AG20443 (cell line): ENCODE results near the gene MAT2B.

Experiments used
- DNase-seq: peaks from one replicate; pipeline ENCODE4 v3.0.0; 2012; ENCODE audit warnings: low spot score, mixed read lengths

Gene MAT2B

DNA sequence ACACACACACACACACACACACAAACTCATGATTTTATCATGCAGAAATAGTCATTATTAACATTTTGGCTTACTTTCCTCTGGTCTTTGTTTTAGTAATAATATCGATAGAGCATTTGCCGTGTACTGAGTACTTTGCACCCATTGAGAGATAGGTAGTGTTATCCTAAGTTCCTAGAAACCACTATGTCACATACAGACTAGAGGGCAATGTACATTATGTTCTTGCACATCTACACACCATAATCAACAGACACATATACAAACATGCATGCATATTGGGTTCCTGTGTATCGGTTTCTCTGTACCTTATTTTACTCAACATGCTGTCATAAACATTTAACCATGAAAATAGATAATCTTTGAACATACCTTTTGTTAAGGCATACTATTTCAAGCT is 45.7 kb downstream of the MAT2B start:
- no peak for DNase-seq

DNA sequence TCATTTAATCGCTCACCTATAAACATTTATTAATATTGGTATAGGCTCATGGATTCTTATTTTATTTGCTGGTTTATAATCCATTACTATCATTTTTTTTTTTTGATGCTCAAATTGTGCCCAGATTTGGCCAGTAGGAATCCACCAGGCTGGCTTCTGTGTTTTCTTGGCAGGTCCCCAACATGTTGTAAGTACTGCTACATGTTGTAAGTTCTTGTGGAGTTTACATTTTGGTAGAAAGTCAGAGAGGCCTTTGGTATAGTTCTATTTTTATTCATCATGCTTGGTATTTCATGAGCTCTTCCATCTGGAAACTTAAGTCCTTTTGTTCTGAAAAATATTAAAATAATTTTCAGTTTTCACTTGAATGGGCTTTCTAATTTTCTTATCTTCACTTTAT is 47.1 kb downstream of the MAT2B start:
- DNase-seq: no peak

DNA sequence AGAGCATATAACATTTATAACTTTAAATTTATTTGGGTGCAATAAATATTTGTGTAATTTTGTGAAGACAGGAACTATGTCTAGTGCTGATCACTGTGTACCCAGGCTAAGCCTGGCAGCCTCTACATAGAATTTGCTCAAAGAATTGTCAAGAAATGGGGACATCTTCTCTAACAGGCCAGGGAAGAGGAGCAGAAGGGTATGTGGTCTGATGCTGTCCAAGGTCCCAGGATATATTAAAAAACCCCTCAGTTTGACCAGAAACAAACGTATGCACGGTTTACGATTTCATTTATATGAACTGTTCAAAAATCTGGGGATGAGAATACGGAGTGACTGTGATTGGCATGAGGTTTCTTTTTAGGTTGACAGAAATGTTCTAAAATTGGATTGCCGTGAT is 55.9 kb downstream of the MAT2B start:
- DNase-seq: no peak

DNA sequence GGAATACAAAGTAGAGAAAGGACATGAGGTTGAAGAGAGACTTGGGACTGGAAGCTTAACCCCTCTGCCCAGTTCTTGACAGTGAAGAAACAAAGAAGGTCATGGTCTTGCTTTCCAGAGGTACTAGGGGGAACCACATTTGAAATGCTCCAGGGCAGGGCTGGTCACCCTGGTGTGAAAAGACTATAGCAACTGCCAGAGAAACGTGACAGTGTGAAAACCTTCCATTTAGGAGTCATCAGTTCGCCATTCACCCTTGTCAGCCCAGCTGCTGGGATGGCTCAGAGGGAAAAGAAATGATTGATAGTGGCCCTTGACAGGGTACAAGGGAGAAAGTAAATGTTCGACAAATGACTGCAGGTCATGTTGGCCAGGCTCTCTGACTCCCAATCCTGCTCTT is 56.7 kb downstream of the MAT2B start:
- no peak for DNase-seq

DNA sequence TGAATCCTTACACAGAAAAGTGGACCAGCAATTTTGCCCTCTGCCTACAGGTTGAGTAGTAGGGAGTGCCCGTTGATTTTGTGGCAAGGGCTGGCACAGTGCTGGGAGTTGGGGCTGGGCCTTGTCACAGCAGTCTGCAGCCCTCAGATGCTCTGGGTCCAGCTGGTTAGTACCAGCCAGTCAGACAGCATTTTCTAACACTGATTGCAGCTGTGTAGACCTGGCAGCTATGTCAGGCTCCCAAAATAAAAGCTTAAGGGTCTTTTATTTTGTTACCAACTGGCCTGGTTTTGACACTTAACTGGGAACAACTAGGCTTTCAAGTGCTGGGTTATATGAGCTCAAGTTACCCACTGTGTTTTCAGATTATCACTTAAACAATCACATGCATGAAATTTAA is 57.7 kb downstream of the MAT2B start:
- DNase-seq: no peak

DNA sequence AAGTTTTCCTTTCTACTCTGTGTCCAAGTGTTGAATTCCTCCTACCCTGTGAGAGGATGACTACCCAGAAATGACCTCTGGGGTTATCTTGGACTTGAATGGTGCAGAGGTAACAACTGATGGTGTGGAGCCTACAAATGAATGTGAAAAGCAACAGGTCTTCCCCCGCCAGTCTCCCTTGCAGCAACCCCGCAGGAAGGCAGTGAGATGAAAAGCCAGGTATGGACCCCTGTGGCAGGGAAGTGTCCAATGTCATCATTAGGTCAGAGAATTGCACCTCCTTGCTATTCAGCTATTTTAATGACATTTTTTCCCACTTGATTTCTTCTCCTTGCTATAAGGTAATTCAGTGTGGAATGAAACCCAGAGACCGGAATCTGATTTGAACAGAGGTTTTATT is 58.5 kb downstream of the MAT2B start:
- DNase-seq: no peak

DNA sequence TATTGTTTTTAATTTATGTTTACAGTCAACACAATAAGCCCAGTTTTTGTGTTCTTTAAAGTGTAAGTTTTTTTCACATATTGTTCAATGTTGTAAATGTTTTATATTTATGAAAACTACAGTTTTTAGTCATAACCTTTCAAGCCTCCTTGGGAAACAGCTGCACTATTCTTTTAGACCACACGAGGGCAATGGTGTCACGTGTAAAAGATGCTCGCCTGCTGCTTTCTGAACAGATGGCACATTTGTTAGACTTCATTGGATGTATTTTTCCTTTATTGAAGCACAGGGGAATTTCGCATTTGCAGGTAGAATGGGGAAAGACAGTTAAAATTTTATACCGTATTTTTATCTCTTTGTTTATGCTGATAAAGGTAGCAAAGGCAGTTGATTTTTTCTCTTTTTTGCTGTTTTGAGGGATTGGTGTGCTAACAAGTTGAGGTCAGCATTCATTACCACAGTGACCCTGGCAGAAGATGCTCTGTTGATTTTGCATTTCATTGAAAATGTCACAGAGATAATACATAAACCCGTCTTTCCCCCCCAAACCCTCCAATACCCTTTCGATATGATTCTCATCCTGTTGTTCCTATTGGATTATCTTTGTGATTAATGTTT is 59.0 kb downstream of the MAT2B start:
- peak; percentile 66 for DNase-seq

DNA sequence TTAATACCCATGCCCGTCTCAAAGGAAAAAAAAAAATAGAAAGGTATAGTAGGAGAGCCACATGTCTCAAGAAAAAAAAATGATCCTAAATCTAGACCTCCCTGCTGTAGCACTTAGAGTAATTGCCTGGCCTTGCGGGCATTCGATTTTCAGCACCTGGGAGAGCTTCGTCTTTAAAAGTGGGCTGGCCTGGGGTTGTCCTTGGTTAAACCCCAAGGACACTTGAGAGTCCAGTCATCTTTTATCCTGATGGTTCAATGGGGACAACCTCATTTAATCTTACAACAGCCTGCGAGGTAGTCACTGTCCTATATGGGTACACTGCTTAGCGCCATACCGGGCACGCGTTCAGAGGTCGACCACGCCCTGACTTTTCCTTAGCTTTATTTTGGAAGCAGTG is 60.1 kb downstream of the MAT2B start:
- peak; percentile 15 for DNase-seq

DNA sequence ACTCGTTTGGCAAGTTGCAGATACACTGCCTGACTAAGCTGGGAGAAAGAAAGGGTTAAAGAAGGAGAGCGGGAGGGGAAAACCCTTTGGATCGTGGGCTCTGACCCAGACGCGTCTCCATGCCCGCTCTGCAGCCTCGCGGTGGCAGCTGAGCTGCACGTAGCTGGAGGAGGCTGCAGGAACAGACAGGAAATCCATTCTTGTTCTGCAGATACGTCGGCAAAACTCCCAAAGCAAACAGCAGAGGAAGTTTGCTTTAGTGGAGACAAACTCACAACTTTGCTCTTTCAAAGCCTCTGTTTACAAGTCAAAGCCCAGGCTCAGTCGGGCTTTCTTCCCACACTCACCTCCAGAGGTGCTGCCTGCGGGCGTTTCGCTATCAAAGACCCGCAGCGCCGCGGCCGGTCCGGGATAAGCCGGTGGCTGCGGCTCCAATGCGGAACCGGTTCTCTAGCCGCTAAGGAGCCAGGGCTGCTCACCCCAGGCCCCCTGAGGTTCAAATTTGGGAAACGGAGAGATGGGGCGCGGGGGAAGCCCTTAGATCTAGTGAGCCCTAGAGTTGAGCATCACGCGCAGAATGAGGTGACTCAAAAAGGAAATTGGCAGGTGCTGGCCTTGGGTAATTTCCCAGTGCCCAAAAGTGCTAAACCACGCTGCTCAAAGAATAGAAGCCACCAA is 60.7 kb downstream of the MAT2B start:
- peak; percentile 45 for DNase-seq

DNA sequence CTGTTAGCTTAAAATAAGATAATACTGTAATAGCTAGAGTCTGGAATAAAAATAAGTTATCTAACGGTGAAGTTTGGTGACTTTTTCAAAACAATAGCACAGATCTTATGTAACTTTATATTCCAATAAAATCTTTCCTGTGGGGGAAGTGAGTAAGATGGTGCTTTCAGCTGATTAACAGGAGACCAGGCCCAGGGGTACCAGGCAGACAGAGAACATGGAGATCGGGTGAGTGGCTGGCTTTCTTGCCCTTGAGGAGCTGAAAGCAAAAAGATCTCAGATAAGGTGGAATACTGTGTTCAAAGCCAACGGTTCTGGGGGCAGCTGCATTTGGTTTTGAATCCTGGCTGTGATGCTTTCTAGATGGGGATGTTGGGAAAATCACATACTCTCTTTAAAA is 61.3 kb downstream of the MAT2B start:
- no peak for DNase-seq

DNA sequence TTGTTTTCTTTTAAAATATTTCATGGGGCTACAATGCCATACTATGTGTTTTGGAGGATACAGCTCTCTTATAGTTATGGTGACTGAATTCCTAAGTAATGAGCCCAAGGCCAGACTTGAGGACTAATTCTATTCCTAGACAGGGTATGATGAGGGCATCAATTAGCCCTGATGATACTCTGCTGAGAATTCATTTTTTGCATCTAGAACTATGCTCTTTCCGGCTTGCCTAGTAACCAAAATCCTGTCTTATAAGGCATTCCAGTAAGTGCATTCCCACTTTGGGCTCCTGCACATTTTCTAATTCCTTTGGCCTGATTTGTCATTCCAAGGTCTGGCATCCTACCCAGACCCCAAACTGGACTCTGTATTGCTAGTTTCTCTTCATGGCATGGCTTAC is 62.4 kb downstream of the MAT2B start:
- peak; percentile 32 for DNase-seq
